Kasumi-1 (cell line): Measurements from ENCODE around the gene CLEC16A.
"Not testable (repeated sequence)": the region's sequence is repeated elsewhere in the genome, so short reads cannot be mapped to it uniquely, and the experiment has no call there.

Experiments used
- DNase-seq, 2 experiments: peaks; one replicate each; lab custom pipeline; 2025; lab: John Stamatoyannopoulos, UW

Gene CLEC16A

GRCh38 chr16:10966129-10966528, 21.8 kb downstream of the CLEC16A start:
- no peak for DNase-seq

GRCh38 chr16:10966559-10966958, 22.2 kb downstream of the CLEC16A start:
- DNase-seq = not testable (repeated sequence)

GRCh38 chr16:10967986-10968385, 23.6 kb downstream of the CLEC16A start:
- DNase-seq = no peak

GRCh38 chr16:10968498-10968897, 24.1 kb downstream of the CLEC16A start:
- DNase-seq = no peak

- no peak for DNase-seq
Observed at GRCh38 chr16:10969615-10970014, 25.3 kb downstream of the CLEC16A start.

GRCh38 chr16:10970065-10970464, 25.7 kb downstream of the CLEC16A start:
- no peak for DNase-seq

GRCh38 chr16:10971560-10971961, 27.2 kb downstream of the CLEC16A start:
- DNase-seq = peak; percentile 28 to 45

GRCh38 chr16:10972108-10972818, 27.9 kb downstream of the CLEC16A start:
- DNase-seq = no peak

- no peak for DNase-seq
Observed at GRCh38 chr16:10972819-10973464, 28.6 kb downstream of the CLEC16A start.

- no peak for DNase-seq
Observed at GRCh38 chr16:10976634-10977033, 32.3 kb downstream of the CLEC16A start.

- DNase-seq = no peak
Observed at GRCh38 chr16:10978124-10978523, 33.8 kb downstream of the CLEC16A start.

- no peak for DNase-seq
Observed at GRCh38 chr16:10978871-10979446, 34.6 kb downstream of the CLEC16A start.

- DNase-seq = no peak
Observed at GRCh38 chr16:10979717-10980601, 35.6 kb downstream of the CLEC16A start.

- DNase-seq = no peak
Observed at GRCh38 chr16:10980813-10981212, 36.4 kb downstream of the CLEC16A start.

GRCh38 chr16:10981697-10982216, 37.4 kb downstream of the CLEC16A start:
- peak; percentile 11 to 35 for DNase-seq

GRCh38 chr16:10982465-10983150, 38.2 kb downstream of the CLEC16A start:
- no peak for DNase-seq

- DNase-seq = no peak
Observed at GRCh38 chr16:10983159-10983558, 38.8 kb downstream of the CLEC16A start.

- no peak for DNase-seq
Observed at GRCh38 chr16:10984509-10984908, 40.1 kb downstream of the CLEC16A start.

- no peak for DNase-seq
Observed at GRCh38 chr16:10987361-10988163, 43.2 kb downstream of the CLEC16A start.

GRCh38 chr16:10988164-10988803, 43.9 kb downstream of the CLEC16A start:
- DNase-seq = peak in 1 of 2 experiments; percentile 0
